ENCODE results near the gene CTDSPL. TPM values are rescaled to one million over a fixed set of nuclear protein-coding genes. Genes with fewer than 3 reads are reported as not detected.

CTDSPL gene
- total RNA-seq, 1 donor from 2014 or later, result not detected

DNA sequence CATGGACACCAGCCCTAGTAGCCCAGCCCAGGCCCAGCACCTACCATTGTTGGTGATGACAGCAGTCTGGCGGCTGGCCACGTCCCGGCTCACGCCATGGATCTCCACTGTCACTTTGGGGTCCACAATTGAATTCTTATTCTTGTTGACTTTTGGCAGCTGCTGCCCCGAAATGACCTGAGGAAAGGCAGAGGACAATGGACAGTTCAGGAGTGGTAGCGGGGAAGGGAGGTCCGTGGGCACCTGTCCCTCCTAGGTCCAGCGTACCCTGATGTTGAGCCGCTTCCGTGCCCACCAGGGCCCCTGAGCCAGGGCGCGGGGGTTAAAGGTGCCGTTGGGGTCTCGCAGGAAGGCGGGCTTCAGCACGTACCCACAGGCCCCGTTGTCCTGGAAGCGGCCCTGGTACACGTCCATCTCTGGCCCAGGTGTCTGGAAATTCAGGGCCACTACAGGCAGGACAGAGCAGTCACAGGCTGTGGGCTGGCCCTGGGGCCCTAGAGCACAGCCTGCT, 146.6 kb downstream of the CTDSPL start:
- ChIA-PET POLR2A (no interaction called here), CTCF (no interaction called here)
- ATAC-seq (ENCODE audit: low read depth), result no peak
- H3K4me1 Mint-ChIP-seq, result peaks cover 6% of the 10 kb centered on the region
- H3K27me3 Mint-ChIP-seq, result no peaks in the 10 kb centered on the region
- H3K9me3 Mint-ChIP-seq, result no peaks in the 10 kb centered on the region
- no peak overlapping the region for H3K4me3 Mint-ChIP-seq
- no peak for DNase-seq
- no peak for TF ChIP-seq CTCF (IDR thresholded peaks at IDR 0.05)
- H3K27ac Mint-ChIP-seq, result no peak overlapping the region
- peaks cover 20% of the 10 kb centered on the region for H3K36me3 Mint-ChIP-seq (ENCODE audit: low read depth)
- intact Hi-C loops (cut with micrococcal nuclease), result no loop called here

- intact Hi-C loops (cut with micrococcal nuclease), result no loop called here
- ChIA-PET CTCF (no interaction called here), POLR2A (no interaction called here)
- no peak overlapping the region for H3K27ac Mint-ChIP-seq
- H3K9me3 Mint-ChIP-seq, result no peaks in the 10 kb centered on the region
- H3K4me1 Mint-ChIP-seq, result peaks cover 6% of the 10 kb centered on the region
- no peak overlapping the region for H3K4me3 Mint-ChIP-seq
- DNase-seq, result no peak
- H3K27me3 Mint-ChIP-seq, result no peaks in the 10 kb centered on the region
- peaks cover 20% of the 10 kb centered on the region for H3K36me3 Mint-ChIP-seq (ENCODE audit: low read depth)
- no peak for TF ChIP-seq CTCF (IDR thresholded peaks at IDR 0.05)
- no peak for ATAC-seq (ENCODE audit: low read depth)
These were observed 147.4 kb downstream of the CTDSPL start for GRCh38 chr3:38008971-38009580.

DNA sequence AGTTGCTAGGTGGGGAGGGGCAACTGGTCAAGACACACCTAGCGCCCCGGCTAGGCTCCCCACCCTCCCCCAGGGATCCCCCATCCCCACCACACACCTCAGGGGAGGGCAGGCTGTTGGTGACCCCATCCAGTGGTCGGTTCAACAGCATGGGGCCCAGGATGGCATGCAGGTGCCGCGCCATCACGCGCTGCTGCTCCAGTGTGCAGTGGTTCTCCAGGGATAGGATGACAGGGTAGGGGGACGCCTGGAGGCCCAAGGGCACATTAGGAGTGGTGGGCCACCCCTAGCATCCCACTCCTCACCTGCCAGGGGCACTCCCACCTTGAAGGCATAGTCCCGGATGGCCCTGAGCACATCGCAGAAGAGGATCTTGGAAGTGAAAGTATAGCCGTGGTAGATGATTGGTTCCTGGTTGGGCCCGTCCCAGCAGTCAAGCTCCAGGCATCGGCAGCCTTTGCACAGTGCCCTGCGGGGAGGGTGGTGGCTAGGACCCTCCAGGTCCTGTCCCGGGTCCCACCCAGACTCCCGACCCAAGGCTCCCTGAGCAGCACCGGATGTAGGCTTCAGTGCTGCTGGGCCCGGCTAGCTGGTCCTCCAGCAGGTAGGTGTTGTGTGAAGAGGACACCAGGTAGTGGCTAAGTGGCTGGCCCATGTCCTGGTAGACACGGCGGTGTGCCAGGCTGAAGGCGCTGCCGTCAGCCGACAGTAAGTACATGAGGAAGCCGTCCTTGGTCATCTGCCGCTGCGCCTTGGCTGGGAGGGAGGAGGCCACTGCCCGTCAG, 148.3 kb downstream of the CTDSPL start:
- no peak for DNase-seq
- no peak overlapping the region for H3K4me3 Mint-ChIP-seq
- peaks cover 2% of the 10 kb centered on the region for H3K9me3 Mint-ChIP-seq
- TF ChIP-seq CTCF (IDR thresholded peaks at IDR 0.05), result no peak
- peaks cover 3% of the 10 kb centered on the region for H3K4me1 Mint-ChIP-seq
- intact Hi-C loops (cut with micrococcal nuclease), result no loop called here
- ATAC-seq (ENCODE audit: low read depth), result no peak
- H3K36me3 Mint-ChIP-seq (ENCODE audit: low read depth), result peaks cover 15% of the 10 kb centered on the region
- ChIA-PET CTCF (no interaction called here), POLR2A (no interaction called here)
- no peak overlapping the region for H3K27ac Mint-ChIP-seq
- H3K27me3 Mint-ChIP-seq, result no peaks in the 10 kb centered on the region

DNA sequence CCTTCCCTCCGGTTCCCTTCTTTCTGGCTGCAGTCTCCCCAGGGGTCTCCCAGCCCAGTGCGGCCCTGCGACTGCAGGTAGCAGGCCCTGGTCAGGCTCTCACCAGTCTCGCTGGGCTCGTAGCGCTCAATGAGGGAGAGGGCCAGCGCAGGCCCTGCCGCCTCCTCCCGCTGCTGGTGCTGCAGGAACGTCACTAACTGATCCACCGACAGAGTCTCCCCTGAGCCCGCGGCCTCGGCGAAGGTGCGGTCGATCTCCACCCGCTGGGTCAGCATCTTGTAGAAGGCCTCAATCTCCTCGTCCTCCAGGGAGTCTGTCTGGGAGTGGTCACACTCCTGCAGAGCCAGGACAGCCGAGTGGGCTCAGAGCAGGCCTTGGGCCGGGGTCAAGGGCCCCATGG, 149.4 kb downstream of the CTDSPL start:
- intact Hi-C loops (cut with micrococcal nuclease), result no loop called here
- ATAC-seq (ENCODE audit: low read depth) (no peak), DNase-seq (no peak)
- peaks cover 15% of the 10 kb centered on the region for H3K36me3 Mint-ChIP-seq (ENCODE audit: low read depth)
- peaks cover 7% of the 10 kb centered on the region for H3K9me3 Mint-ChIP-seq
- H3K27ac Mint-ChIP-seq, result no peak overlapping the region
- no peak for TF ChIP-seq CTCF (IDR thresholded peaks at IDR 0.05)
- no peaks in the 10 kb centered on the region for H3K27me3 Mint-ChIP-seq
- POLR2A ChIA-PET, result no interaction called here
- peaks cover 3% of the 10 kb centered on the region for H3K4me1 Mint-ChIP-seq
- CTCF ChIA-PET, result interaction anchor here (1.0 kb wide), 1 partner anchor 14 kb away, joined by 3 read pairs; no protein-coding TSS in a partner anchor
- no peak overlapping the region for H3K4me3 Mint-ChIP-seq

- no peak for DNase-seq
- no peaks in the 10 kb centered on the region for H3K4me1 Mint-ChIP-seq
- no peak for ATAC-seq (ENCODE audit: low read depth)
- CTCF ChIA-PET, result no interaction called here
- no peak for TF ChIP-seq CTCF (IDR thresholded peaks at IDR 0.05)
- H3K36me3 Mint-ChIP-seq (ENCODE audit: low read depth), result peaks cover 21% of the 10 kb centered on the region
- intact Hi-C loops (cut with micrococcal nuclease), result no loop called here
- H3K4me3 Mint-ChIP-seq, result no peak overlapping the region
- POLR2A ChIA-PET, result no interaction called here
- H3K9me3 Mint-ChIP-seq, result peaks cover 11% of the 10 kb centered on the region
- no peaks in the 10 kb centered on the region for H3K27me3 Mint-ChIP-seq
- no peak overlapping the region for H3K27ac Mint-ChIP-seq
These were observed 153.8 kb downstream of the CTDSPL start for GRCh38 chr3:38015485-38015884.
